NOMO-1 treated with dmso at 0.1 percent for 144 hours (cell line): Measurements from ENCODE around the gene DOCK4.

ENCODE experiments used
- DNase-seq: peaks from one replicate; lab custom pipeline; 2025; ENCODE audit not compliant: unreplicated experiment; lab: John Stamatoyannopoulos, UW

Gene DOCK4

DNA sequence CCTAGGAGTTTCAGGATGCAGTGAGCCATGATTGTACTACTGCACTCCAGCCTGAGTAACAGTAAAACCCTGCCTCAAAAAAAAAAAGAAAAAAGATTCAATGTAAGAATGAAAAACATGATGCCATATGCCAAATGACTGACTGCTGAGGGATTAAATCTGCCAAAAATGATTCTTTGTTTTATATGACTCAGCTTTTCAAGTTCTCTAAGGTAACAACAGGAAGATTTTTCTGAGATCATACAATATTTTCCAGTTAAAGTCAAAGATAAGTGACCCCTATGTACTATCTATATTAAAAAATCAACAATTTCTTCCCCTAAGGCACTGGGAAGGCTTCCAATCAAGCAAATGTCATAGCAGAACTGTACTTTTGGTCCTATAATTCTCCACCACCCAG, 372.7 kb downstream of the DOCK4 start:
- no peak for DNase-seq

DNA sequence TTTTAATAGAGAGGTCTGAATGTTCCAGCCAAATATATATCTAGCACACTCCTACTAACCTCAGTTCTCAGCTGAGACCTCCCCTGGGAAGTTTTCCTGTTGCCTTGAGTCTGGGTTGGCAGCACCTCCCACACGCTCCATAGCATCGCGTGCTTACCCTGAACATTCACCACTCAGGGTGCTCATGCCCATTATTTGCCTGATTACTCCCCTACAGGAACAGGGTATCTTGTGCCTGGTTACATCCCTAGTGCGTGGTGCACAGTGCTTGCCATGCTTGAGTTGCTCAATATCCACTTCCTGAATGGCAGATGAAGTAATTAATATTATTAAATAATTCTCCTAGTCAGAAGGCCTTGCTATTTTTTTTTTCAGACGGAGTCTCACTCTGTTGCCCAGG, 374.0 kb downstream of the DOCK4 start:
- DNase-seq: no peak

DNA sequence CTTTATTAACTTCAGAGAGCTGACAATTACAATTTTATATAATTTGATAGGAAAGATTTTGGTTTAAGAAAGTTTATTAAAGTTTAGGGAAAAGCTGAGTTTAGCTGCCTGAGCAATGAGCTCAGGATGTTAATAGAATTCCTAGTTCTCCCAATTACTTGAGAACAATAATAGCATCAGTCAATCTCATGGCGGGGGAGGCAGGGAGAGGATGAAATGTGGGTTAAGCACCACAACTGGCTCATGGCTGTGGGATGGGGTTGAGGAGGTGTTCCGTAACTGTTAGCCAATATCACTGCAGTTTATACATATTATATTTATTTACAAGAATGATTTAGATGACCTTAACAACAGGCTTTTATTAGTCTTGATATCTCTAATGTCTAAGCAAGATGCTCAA, 377.0 kb downstream of the DOCK4 start:
- DNase-seq: no peak

DNA sequence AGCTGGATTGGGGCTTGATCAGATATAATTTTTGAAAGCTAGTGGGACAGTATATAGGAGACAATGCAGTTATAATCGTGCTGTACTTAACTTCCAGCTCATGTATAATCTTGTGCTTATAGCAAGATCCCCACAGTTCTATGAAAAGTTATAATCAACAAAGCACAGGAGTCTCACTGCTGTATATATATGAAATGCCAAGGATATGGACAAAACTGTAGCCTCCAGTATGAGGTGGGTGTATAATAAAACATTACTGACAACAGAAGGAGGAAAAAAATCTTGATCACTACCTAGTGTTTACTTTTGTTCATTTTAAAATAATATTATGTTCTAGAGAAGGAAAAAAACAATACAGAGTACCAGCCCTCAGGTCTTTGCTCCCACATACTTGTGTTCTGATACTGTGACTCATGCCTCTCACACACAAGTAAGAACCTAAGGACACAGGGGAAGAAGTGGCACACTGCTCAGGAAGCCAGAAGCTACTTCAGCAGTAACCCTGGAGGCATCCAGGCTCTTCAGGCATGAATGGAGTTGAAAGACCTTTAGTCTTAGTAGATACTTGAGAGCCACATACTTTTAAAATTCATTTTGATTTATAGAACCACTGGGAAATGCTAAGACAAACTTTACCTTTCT, 378.2 kb downstream of the DOCK4 start:
- no peak for DNase-seq

DNA sequence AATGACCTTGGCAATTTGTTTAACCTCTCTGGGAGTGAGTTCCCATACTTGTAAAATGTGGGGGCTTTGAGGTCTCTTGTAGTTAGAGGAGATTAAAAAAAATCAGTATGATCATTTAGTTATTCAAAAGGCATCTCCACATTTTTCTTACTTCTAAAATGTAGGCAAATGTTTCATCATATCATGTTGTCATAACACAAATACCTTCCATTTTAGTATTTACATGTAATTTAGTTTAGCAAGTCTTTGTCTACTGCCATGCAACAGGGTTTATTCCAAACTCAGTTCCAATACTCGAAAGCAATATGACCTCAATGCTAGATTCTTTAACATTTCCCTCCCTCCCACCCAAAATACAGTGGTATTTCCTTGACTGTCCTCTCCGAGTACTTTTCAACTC, 381.2 kb downstream of the DOCK4 start:
- no peak for DNase-seq

DNA sequence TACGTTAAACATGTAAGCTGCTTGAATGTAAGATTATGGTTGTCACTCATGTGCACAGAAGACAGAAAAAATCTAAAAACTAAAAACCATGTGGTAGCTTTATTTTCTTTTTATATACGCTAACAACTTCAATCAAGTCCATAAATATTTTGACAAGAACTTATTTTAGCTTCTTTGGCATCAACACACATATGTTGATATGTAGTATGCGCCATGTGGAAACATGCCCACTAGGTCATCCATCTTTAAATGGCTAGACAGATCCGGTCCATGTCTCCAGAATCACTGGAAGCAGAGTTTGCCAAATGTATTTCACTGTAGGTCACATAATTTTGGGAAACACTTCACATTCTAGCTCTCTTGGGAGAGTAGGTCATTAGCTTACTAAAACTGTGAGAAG, 382.4 kb downstream of the DOCK4 start:
- DNase-seq: no peak

DNA sequence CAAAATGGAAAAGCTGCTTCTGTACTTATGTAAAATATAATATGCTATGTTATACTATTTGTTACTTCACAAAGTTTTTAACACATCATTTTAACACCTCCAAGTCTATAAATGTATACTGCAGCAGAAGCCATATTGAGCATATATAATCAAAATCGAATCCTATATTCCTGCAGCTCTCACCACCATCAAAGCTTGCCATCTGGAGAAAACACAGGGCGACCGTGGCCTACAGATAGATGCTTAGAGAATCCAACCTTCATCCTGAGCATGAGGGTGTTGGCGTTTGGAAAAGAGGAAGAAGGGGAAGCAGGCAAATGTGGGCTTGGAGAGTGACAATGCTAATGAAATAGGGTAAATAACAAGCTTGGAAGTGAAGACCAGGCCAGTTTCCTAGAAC, 385.2 kb downstream of the DOCK4 start:
- DNase-seq: no peak

DNA sequence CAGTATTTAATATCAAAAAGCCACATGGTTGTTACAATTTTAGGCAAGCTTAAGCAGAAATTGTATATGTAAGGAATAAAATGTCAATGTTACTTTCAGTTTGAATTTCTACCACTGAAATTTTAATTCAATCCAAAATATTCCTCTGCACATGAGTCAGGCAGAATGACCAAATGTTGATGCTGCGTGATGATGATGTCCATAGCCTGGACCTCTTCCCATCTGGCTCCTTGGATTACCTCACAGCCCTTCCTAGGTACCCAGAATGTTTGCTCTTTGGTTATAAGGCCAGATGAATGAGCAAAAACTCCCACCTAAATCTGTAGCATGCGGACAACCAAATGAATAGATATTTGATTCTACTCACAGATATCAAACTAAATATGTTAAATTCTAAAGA, 385.6 kb downstream of the DOCK4 start:
- no peak for DNase-seq

DNA sequence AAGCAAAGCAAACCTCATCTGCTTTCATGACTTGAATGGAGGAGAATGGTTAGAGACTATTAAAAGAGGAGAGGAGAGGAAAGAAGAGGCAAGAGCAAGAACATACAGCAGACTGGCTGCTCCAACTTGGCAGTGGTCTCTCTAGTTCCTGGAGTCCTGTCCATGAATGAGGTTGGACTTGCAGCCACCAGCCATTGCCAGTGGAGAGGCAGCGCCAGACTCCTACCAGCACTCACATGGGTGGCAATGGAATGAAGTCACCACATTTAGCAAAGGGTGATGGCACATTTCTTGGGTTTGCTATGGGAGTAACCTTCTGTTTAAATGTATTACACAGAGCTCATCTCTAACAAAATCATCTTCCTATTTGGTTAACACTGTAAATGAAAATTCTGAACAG, 386.1 kb downstream of the DOCK4 start:
- no peak for DNase-seq

DNA sequence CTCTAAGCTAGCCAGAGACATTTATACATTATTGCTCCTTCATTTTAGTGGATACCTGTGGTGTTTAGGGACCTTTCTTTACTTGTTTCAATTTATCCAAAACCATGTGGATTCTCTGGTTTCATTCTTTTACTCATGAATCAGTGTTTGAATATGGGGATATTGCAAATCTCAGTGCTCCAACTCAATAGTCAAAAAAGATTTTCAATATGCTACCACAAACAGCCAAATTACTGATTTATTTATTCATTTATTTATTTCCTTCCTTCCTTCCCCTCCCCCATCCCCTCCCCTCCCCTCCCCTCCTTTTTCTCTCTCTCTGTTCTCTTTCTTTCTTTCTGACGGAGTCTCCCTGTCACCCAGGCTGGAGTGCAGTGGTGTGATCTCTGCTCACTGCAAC, 390.8 kb downstream of the DOCK4 start:
- no peak for DNase-seq

DNA sequence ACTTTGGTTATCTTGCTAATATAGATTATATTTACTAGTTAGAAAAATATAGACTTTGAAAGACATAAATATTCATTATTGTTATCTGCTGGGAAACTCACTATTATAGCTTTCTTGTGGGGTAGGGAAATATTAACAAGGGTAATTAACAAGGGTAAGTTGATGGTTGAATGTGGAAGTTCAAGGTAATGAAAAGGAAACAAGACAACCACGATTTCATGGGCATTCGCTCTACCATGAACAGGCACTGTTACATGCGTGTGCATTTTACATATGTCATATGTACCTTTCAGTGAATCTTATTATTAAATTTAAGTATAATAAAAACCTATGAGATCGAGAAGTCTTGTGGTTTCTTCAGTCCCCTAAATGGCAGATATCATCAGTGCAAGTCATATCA, 392.9 kb downstream of the DOCK4 start:
- DNase-seq: no peak

DNA sequence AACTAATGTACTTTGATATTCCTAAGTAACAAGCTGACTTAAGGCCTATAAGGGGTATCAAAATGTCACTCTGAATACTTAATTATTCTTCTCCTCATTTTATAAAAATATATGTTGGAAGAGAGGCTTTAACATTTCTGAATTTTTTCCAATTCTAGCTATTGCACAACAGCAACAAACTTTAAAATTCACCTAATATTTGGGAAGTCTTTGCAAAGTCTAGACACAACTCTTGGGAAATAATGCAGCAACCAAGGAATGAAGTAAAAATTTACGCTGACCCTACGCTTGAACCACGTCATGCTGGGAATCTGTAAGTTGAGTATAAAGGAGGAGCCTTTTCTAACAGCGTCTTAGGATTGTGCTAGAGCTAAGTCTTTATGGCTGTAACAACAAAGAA, 400.0 kb downstream of the DOCK4 start:
- no peak for DNase-seq

DNA sequence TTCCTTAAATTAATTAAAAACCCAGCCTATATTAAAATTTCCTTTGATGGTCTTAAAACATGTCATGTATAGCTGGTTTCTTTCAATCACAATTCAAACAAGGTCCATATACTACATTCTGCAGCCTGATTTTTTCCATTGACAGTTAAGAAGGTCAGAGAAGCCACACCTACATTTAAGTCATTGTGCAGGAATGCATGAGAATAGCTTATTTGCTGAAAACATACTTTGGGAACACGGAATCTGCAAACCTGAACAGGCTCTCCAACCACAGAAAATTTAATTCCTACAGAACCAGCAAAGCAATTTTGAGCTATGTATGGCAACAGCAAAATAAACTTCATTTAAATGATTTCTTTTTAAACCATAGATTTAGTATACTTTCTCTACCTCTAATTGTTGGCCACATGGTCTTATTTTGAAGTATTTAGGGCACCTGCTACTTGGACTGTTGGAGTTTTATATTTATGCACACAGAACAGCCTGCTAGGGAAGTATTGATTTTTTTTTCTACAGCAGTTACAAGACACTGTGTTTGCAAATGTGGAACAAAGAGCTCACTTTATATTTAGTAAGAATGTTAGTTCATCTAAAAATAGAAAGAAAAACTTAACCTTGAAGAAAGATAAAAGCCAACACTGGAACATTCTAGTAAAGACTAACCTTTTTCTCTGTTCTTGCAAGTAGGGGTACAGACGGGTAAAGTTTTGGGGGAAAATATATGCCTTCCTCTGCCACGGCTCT, 403.0 kb downstream of the DOCK4 start:
- no peak for DNase-seq

DNA sequence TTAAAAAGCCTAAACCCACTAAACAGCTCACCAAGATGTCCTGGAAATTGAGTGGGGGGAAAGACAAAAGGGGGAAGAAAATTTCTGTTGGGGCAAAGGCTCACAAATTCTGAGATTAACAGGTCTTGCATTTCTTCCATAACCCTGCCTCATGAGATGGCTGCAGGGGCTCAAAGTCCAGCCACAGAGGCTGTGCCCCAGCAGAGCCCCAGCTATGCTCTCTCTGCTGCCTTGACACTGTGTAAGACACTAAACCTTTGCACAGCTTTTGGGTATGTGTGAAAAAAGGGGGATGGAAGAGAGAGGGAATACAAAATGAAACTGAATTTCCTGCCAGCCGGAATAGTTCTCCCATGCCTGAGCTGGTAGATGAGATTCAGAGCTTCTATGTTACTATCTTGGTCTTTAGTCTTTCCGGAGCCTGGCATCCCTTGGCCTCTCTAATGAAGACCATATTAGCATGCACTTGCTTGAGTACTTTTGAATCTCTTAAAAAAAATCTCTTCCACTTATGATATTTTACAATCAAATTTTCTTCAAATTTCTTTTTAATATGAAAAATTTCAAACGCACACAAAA, 403.9 kb downstream of the DOCK4 start:
- DNase-seq: no peak

DNA sequence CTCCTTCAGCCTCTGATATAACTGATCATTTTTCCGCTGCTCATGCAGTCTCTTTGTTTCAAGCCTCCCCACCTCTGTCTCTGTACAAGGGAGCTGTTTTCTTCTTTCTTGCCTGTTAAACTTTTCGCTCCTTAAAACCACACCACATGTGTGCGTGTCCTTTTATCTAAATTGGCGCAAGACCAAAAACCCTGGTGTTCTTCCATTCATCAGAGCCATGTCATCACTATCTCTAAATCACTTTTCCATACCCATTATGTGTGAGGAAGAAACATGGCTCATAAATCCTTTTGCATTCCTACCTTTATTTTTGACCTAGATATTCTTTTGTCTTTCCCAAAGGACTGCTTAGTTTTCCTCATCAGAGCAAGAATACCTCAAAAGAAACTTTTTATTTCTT, 404.9 kb downstream of the DOCK4 start:
- no peak for DNase-seq

DNA sequence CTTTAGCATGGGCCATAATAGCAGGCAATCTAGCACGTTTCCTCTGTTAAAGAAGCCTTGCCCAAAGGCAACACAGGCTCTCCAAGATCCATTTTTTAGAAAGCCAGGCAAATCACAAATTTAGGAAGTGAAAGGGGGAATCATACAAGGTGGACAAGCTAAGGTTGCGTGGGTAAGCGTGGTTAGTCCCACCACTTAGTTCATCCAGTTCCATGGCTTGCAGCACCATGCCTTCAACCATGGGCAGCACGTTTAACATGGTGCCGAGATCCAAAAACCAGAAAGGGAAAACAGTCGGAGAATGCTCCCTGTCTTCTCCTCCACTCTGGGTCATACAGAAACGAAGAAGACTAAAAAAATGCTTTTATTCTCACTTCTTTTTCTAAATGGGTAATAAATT, 409.5 kb downstream of the DOCK4 start:
- no peak for DNase-seq

DNA sequence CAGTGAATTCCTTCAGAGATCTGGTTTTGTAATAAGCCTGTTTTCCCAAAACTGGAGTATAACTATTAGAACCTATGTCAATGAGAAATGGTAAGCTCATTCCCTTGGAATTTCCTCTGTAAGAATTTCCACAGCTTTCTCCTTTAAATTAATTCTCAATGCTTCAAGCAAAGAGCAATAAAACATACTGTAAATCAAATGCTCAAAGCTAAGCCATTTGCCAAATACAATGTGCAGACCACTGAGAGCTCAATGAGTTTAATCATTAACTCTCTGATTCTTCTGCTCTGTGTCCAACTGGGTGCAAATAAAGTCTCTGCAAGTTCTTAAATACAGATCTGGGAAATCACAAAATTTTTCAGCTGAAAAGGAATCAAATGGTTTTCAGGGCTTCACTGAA, 416.3 kb downstream of the DOCK4 start:
- DNase-seq: no peak

DNA sequence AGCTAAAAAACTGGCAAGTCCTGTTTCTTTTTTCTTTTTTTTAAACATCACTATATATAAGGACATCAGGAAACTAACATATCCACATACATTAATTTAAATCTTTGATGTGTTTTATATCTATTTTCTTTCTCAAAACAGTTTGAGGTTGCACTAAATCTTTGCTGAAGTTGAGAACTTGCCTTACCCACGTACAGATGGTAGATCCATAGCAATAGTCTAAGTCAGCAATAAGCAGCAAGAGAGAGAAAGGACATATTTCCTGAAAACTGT, 417.2 kb downstream of the DOCK4 start:
- DNase-seq: no peak

DNA sequence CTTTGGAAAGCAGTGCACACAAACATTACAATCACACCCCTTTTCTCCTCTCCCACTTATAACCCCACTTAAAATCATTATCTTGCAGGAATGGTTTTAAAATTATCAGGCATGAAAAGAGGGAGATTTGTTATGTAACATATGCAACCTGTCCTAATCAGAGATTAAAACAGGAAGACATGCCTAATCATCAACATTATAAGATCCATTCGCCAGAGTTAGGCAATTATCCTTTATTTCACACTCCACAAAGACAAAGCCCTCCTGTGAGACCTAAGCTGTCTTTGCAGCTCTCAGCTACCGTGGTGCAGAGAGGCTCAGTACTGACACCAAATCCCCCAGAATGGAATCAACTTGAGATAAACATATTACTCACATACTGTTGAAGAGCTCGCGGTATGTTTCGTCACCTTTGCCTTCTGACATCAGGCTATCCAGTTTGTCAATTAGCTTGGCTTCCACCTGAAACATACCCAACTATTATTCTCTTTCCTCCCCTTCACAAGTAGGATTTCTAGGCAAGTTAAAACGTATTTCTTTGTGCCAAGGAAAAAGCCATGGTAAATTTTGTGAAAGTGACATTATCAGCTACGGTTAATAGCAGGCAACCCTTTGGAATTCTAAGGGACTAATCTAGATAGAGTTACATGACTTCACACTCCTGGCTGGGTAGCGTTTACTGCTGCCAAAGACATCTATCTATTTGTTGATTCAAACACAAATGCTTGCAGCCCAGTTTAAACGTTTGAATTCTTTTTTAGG, 417.7 kb downstream of the DOCK4 start:
- no peak for DNase-seq

DNA sequence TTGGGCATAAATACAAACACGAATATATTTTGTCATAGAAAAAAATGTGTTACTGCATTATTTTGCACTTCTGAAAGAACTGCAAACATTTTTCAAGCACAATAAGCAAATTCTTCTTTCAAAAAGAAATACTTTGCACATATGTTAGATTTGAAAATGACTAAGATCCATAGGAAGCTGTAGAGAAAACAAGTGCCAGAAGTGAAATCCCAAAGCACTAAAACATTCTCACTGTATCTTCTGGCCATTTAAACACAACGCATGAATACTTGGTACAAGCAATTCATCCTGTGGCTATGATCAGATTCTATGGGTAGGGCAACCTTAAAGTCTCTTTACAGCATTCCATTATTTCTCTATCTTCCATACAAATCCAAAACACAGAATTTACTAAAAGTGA, 418.5 kb downstream of the DOCK4 start:
- no peak for DNase-seq

DNA sequence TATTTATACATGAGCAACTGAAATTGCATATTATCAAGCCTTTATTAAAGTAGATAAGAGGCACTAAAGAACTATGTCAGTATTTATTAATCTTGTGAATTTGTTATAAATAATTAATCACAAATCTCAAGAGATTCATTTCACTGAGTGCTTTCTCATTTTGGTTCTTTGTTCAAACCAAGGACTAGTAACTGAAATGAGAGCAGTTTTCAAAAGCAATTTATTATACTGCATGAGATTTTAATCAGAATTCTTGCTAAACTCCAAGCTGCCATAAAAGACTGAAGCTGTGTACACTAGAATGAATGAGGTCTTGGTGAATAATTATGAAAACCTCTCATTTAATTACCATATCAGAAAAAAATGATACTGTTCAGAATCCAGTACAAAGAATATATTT, 419.1 kb downstream of the DOCK4 start:
- DNase-seq: no peak

DNA sequence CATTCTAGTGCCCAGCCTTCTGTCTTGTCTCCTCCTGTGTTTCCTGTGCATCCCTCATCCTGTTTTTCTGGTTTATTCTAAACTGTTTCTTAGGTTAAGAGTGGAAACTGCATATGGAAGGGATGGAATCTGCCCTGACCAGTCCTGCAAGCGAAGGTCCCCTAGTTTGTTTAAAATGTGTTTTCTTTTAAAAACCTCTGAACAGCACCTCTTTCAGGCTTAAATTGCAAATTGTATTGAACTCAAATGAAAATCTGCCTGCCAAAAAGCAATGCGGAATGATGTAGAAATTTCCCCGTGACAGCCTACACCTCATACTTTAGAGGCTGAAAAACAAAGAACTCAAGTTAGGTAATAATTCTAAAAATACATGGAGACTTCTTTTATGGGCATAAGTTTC, 421.1 kb downstream of the DOCK4 start:
- no peak for DNase-seq
